Regular cardiac myocyte (primary cell): ENCODE data around the gene RAP1GAP2. TPM values are rescaled to one million over a fixed set of nuclear protein-coding genes. Genes with fewer than 3 reads are reported as not detected.

Experiments used
- total RNA-seq: library from RNA; depleted of rRNA; stranded (reverse); fragments of >200 nt; gene quantifications from 2 replicates; pipeline ENCODE4 v1.2.3, GENCODE V29; 2014

Gene RAP1GAP2
- 0.28 and 0.96 TPM in 2 replicates for total RNA-seq

DNA sequence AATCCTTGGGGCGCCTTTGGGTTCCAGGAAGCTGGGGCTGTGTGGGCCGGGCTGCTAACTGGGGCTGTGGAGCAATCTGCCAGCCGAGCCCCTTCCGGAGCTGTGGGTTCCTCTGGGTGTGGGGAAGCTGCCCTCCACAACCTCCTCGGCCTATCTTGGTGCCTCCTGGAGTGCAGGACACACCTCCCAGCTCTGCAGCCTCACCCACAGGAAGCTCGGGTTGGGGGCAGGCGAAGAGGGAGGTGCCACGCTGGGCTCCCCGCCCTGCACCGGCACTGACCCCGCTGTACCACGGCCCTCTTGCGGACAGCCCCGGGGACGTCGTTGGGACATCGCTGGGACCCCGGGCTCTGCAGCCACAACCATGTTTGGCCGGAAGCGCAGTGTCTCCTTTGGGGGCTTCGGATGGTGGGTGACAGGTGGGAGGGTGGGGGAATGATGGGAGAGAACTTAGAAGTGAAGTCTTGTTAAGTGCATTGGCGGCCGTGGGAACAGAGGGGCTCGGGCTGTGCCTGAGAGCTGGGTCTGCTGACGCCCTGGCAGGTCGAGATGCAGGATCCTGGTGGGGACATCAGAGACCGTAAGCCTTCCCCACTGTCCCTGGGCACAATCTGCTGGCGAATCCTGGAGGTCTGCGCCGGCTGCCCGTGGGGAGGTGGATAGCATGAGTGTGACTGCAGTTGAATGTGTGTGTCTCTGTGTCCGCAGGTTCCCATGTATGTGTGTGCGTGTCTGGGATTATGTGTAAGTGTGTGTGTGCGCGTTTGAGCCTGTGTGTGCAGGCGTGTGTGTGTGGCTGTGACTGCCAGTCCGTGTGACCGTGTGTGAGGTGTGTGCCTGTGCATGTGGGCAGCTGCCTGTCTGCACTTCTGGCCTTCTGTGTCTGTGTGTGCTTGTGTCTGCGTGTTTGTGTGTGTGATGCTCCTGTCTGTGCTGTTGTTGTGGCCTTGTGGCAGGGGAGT, at the start of gene RAP1GAP2:
RAP1GAP2 (plus strand) TSS at position 275 of the 962 bp plus-strand sequence; CDS start at position 365, 90 bp downstream.

DNA sequence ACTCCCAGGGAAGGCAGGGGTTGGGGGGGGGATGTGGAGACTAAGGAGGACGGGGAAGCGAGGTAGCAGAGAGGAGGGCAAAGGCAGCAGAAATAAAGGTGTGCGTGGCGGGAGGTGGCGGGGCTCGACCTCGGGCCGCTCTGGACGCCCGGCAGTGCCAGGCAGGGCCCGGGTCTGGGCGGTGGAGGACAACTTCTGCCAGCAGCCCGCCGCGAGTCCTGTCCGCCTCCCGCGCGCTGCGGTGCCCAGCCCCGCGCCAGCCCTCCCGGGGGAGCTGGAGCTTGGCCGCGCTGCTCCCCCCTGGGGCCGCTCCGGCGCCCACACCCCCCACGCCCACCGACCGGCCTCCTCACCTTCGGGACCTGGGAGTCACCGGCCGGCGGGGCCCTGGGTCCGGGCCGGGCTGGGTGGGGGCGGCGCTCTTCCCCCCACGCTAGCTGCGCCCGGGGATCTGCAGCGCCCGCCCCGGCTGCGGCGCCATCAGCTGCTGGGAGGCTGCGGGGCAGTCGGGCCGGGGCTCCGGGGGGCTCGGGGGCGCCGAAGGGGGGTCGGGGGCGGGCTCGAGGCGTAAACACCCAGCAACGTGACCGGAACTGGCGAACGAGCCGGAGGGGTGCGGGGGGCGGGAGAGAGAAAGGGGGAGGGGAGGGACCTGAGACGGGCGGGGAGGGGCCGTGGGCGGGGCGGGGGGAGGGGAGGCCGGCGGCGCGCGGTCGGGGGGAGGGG, 47.0 kb upstream of the RAP1GAP2 start, which contains the start of gene CCDC92B:
CCDC92B (minus strand) TSS at position 595 of the 726 bp plus-strand sequence. CDS start 14,507 bp downstream, outside the sequence.

DNA sequence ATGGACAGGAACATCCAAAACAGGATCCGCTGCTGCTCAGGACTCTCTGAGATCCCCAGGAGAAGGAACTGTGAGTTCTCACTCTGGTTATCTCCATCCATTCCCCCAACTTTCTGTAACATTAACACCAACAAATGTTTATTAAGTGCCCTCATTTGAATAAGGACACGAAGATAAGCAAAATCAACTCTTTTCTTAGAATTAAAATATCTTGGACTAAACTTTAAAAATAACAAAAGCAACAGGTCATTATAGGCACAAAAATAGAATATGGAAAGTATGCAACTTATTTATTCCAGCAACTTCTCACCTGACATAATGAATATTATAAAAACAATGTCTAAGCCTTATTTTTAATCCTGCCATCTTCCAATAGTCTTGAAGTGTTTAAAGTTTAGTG, 267.3 kb downstream of the RAP1GAP2 start, which contains the start of gene OR1D5:
OR1D5 (minus strand) TSS at position 101 of the 400 bp plus-strand sequence; CDS start at position 101, 0 bp downstream.

Other genes starting within 250 kb of the RAP1GAP2 start
- 84.4 and 85.7 TPM in 2 replicates for gene PAFAH1B1, start 202.8 kb upstream of the RAP1GAP2 start, total RNA-seq
- gene CLUH, start 84.7 kb upstream of the RAP1GAP2 start, total RNA-seq, result 26.2 and 56.9 TPM in 2 replicates
- not detected in 2 replicates for gene CCDC92B, start 46.8 kb upstream of the RAP1GAP2 start, total RNA-seq